GM23338 (cell line): ENCODE measurements around the gene SKP1. TPM values are rescaled to one million over a fixed set of nuclear protein-coding genes. Genes with fewer than 3 reads are reported as not detected.
A peak's percentile ranks its signal among the peaks of the same experiment; 100 is the strongest.

Experiments used
- ATAC-seq: fragments of 200-7000 bp; cut with Tn5 transposase; 3 replicates; pipeline ENCODE4 v1.9.1; 2020
- DNase-seq: peaks from one replicate; pipeline ENCODE4 v3.0.0-alpha.2; 2015; ENCODE audit warnings: low spot score
- H2AFZ ChIP-seq: fragments of 200-600 bp; sonication (generic); 2 replicates; pipeline ENCODE4 v1.8.0; 2016; ENCODE audit warnings: antibody characterized with exemption, mild to moderate bottlenecking, moderate library complexity
- H3F3A ChIP-seq: fragments of 200-600 bp; sonication (generic); replicated peaks from 2 replicates; pipeline ENCODE4 v1.8.0; 2017; ENCODE audit warnings: antibody characterized with exemption, mixed run types, low read depth
- H3K27ac ChIP-seq: fragments of 200-600 bp; sonication (generic); 2 replicates; pipeline ENCODE4 v1.6.1; 2016; ENCODE audit warnings: low read depth
- H3K27me3 ChIP-seq: fragments of 200-600 bp; sonication (generic); 2 replicates; pipeline ENCODE4 v1.8.0; 2016; ENCODE audit warnings: mild to moderate bottlenecking, mixed run types, moderate library complexity; ENCODE audit not compliant: insufficient read depth
- H3K36me3 ChIP-seq: fragments of 200-600 bp; sonication (generic); 2 replicates; pipeline ENCODE4 v1.8.0; 2016; ENCODE audit warnings: mild to moderate bottlenecking; ENCODE audit not compliant: insufficient read depth
- H3K4me1 ChIP-seq: fragments of 200-600 bp; sonication (generic); 2 replicates; pipeline ENCODE4 v1.8.0; 2016; ENCODE audit warnings: mild to moderate bottlenecking, moderate library complexity; ENCODE audit not compliant: insufficient read depth
- H3K4me2 ChIP-seq: fragments of 200-600 bp; sonication (generic); 2 replicates; pipeline ENCODE4 v1.7.1; 2017; ENCODE audit warnings: mixed run types
- H3K4me3 ChIP-seq: fragments of 200-600 bp; sonication (generic); 2 replicates; pipeline ENCODE4 v1.6.1; 2016; ENCODE audit warnings: mixed run types
- H3K79me2 ChIP-seq: fragments of 200-600 bp; sonication (generic); replicated peaks from 2 replicates; pipeline ENCODE4 v1.8.0; 2017; ENCODE audit warnings: mild to moderate bottlenecking; ENCODE audit not compliant: insufficient read depth
- H3K9me2 ChIP-seq: fragments of 200-600 bp; sonication (generic); 2 replicates; pipeline ENCODE4 v1.8.0; 2017; ENCODE audit not compliant: insufficient read depth
- H4K20me1 ChIP-seq: fragments of 200-600 bp; sonication (generic); replicated peaks from 2 replicates; pipeline ENCODE4 v1.8.0; 2017; ENCODE audit warnings: mild to moderate bottlenecking; ENCODE audit not compliant: insufficient read depth
- H3K27ac Mint-ChIP-seq: 2 replicates; pipeline ENCODE4 v1.8.0; 2020; ENCODE audit warnings: inconsistent platforms, mild to moderate bottlenecking, moderate library complexity, mixed read lengths
- H3K27me3 Mint-ChIP-seq: 3 replicates; pipeline ENCODE4 v1.8.0; 2022; ENCODE audit warnings: low read depth, mild to moderate bottlenecking, moderate library complexity, mixed read lengths, inconsistent platforms; ENCODE audit not compliant: insufficient read depth, poor library complexity
- H3K36me3 Mint-ChIP-seq: 3 replicates; pipeline ENCODE4 v1.8.0; 2021; ENCODE audit warnings: low read depth, mild to moderate bottlenecking, inconsistent platforms, moderate library complexity, mixed read lengths
- H3K4me1 Mint-ChIP-seq: 3 replicates; pipeline ENCODE4 v1.8.0; 2020; ENCODE audit warnings: mild to moderate bottlenecking, inconsistent platforms, mixed read lengths
- H3K4me3 Mint-ChIP-seq: 3 replicates; pipeline ENCODE4 v1.8.0; 2021; ENCODE audit warnings: moderate library complexity, mild to moderate bottlenecking, inconsistent platforms, mixed read lengths
- H3K9me3 Mint-ChIP-seq: 3 replicates; pipeline ENCODE4 v1.8.0; 2020; ENCODE audit warnings: moderate library complexity, mild to moderate bottlenecking, inconsistent platforms, mixed read lengths
- CREB1 ChIP-seq: fragments of 250-450 bp; sonication (Bioruptor Pico); IDR thresholded peaks from 2 replicates; pipeline ENCODE4 v1.5.0; 2020; ENCODE audit warnings: low read depth, mild to moderate bottlenecking, moderate library complexity
- JUNB ChIP-seq: IDR thresholded peaks from one replicate; pipeline ENCODE4 v1.6.1; 2016; ENCODE audit warnings: antibody characterized with exemption; ENCODE audit not compliant: unreplicated experiment
- NANOG ChIP-seq: IDR thresholded peaks from 2 replicates; pipeline ENCODE4 v1.6.1; 2016; ENCODE audit warnings: antibody characterized with exemption, borderline replicate concordance
- POLR2AphosphoS5 ChIP-seq: IDR thresholded peaks from 2 replicates; pipeline ENCODE4 v1.6.1; 2016; ENCODE audit warnings: antibody characterized with exemption, low read depth
- ZNF331 ChIP-seq: fragments of 250-450 bp; sonication (Bioruptor Pico); IDR thresholded peaks from 2 replicates; pipeline ENCODE4 v1.5.0; 2020; ENCODE audit warnings: low read depth, mild to moderate bottlenecking, moderate library complexity
- polyA plus RNA-seq: library from polyadenylated mRNA; unstranded; fragments of >200 nt; fragmentation: Nextera tagmentation; extraction: Ambion mirVana; gene quantifications from 2 replicates; pipeline ENCODE4 v1.2.1, GENCODE V29; 2016
- total RNA-seq: library from RNA; depleted of rRNA; stranded (reverse); fragments of >200 nt; shearing (Covaris generic); gene quantifications from 2 replicates; pipeline ENCODE4 v1.2.3, GENCODE V29; 2014
- TF ChIP-seq, protein P1 (sequence below), 2 experiments: fragments of 200-600 bp in 1 of 2; sonication (generic) in 1 of 2; conservative IDR thresholded peaks; 2 replicates each; pipeline versions ENCODE4 v1.5.1 to v1.6.1; 2016 to 2017; ENCODE audit warnings: antibody characterized with exemption in 2 of 2, low read depth in 2 of 2, mild to moderate bottlenecking in 2 of 2, moderate library complexity in 1 of 2
- TF ChIP-seq, protein P2 (sequence below): IDR thresholded peaks from one replicate; pipeline ENCODE4 v1.6.1; 2018; ENCODE audit warnings: antibody characterized with exemption; ENCODE audit not compliant: unreplicated experiment

SKP1 gene
- total and polyA plus RNA-seq, 2 experiments from 2014 or later = 244 to 440 TPM

DNA sequence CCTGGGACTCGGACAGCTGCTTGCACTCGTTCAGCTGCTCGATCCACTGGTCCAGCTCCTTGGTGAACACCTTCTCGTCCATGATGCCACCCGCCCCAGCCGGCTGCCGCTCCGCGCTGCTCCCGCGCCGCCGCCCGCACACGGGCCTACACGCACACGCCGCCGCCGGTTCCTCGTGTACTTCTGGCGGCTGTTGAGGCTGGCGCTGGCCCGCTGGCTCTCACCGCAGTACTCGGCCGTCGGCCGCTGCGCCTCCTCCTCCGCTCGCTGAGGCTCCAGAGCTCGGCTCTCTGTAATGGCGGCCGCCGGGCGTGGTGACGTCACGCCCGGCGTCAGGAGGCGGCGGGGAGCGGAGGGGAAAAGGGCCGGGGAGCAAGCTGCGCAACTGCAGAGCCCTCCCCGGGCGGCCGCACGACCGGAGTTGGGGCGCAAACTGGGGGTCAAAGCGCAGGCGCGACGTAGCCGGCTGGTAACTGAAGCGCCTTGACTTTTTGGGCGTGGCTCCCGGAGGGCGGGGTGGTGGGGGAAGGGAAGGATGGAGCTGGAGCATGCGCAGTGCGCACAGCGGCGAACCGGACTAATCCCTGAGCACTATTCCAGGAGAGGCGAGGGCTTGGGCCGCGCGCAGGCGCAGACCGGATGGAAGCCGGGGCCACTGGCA is 49.2 kb upstream of the SKP1 start, which contains the start of gene PPP2CA:
TSS of gene PPP2CA (minus strand) at position 294 of the 661 bp plus-strand sequence. CDS start at position 82, 212 bp downstream.
- Histone ChIP-seq H3K36me3 (no peaks in the 10 kb centered on the region), H3K9me2 (no peaks in the 10 kb centered on the region), H3K79me2 (peaks cover 54% of the 10 kb centered on the region), H3K4me3 (peak within 1 kb of the TSS; percentile 92), H3K4me2 (peak within 1 kb of the TSS; percentile 89), H3K4me1 (peaks cover 34% of the 10 kb centered on the region), H2AFZ (peak within 1 kb of the TSS; percentile 93), H3K27ac (peak within 1 kb of the TSS; percentile 100), H4K20me1 (peaks cover 42% of the 10 kb centered on the region), H3F3A (no peaks in the 10 kb centered on the region; the same call in 1 of the 2 replicates), H3K27me3 (no peaks in the 10 kb centered on the region)
- ATAC-seq (peak; percentile 87), DNase-seq (peak; percentile 96)
- H3K9me3 Mint-ChIP-seq = no peaks in the 10 kb centered on the region; the same call in 2 of the 3 replicates
- peak within 1 kb of the TSS; percentile 99 for H3K27ac Mint-ChIP-seq
- H3K36me3 Mint-ChIP-seq = peaks cover 31% of the 10 kb centered on the region
- TF ChIP-seq ZNF331 (peak; percentile 80), JUNB (no peak), NANOG (no peak), CREB1 (peak; percentile 99), POLR2AphosphoS5 (peak; percentile 79)
- TF ChIP-seq, protein P1, sequence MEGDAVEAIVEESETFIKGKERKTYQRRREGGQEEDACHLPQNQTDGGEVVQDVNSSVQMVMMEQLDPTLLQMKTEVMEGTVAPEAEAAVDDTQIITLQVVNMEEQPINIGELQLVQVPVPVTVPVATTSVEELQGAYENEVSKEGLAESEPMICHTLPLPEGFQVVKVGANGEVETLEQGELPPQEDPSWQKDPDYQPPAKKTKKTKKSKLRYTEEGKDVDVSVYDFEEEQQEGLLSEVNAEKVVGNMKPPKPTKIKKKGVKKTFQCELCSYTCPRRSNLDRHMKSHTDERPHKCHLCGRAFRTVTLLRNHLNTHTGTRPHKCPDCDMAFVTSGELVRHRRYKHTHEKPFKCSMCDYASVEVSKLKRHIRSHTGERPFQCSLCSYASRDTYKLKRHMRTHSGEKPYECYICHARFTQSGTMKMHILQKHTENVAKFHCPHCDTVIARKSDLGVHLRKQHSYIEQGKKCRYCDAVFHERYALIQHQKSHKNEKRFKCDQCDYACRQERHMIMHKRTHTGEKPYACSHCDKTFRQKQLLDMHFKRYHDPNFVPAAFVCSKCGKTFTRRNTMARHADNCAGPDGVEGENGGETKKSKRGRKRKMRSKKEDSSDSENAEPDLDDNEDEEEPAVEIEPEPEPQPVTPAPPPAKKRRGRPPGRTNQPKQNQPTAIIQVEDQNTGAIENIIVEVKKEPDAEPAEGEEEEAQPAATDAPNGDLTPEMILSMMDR (conservative IDR thresholded peaks at IDR 0.05; ENCODE audit: low read depth in 2 of 2) = no peak
- TF ChIP-seq, protein P2, sequence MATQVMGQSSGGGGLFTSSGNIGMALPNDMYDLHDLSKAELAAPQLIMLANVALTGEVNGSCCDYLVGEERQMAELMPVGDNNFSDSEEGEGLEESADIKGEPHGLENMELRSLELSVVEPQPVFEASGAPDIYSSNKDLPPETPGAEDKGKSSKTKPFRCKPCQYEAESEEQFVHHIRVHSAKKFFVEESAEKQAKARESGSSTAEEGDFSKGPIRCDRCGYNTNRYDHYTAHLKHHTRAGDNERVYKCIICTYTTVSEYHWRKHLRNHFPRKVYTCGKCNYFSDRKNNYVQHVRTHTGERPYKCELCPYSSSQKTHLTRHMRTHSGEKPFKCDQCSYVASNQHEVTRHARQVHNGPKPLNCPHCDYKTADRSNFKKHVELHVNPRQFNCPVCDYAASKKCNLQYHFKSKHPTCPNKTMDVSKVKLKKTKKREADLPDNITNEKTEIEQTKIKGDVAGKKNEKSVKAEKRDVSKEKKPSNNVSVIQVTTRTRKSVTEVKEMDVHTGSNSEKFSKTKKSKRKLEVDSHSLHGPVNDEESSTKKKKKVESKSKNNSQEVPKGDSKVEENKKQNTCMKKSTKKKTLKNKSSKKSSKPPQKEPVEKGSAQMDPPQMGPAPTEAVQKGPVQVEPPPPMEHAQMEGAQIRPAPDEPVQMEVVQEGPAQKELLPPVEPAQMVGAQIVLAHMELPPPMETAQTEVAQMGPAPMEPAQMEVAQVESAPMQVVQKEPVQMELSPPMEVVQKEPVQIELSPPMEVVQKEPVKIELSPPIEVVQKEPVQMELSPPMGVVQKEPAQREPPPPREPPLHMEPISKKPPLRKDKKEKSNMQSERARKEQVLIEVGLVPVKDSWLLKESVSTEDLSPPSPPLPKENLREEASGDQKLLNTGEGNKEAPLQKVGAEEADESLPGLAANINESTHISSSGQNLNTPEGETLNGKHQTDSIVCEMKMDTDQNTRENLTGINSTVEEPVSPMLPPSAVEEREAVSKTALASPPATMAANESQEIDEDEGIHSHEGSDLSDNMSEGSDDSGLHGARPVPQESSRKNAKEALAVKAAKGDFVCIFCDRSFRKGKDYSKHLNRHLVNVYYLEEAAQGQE = no peak
- peak within 1 kb of the TSS; percentile 98 for H3K4me3 Mint-ChIP-seq
- peaks cover 13% of the 10 kb centered on the region for H3K27me3 Mint-ChIP-seq
- H3K4me1 Mint-ChIP-seq = peaks cover 35% of the 10 kb centered on the region
